GM19324 (cell line): Measurements from ENCODE around the gene NACC1.
"Not testable (repeated sequence)": the region's sequence is repeated elsewhere in the genome, so short reads cannot be mapped to it uniquely, and the experiment has no call there.

ENCODE experiments used
- ATAC-seq: cut with Tn5 transposase; IDR thresholded peaks from one replicate; pipeline ENCODE4 v1.9.1; 2021; ENCODE audit warnings: mild to moderate bottlenecking, moderate library complexity; ENCODE audit not compliant: unreplicated experiment, low FRiP score

The NACC1 gene

GRCh38 chr19:13160557-13160956 is 42.5 kb downstream of the NACC1 start:
- no peak for ATAC-seq

GRCh38 chr19:13162724-13163608 is 44.9 kb downstream of the NACC1 start:
- ATAC-seq, result peak; percentile 40

GRCh38 chr19:13163609-13164342 is 45.7 kb downstream of the NACC1 start:
- no peak for ATAC-seq

- no peak for ATAC-seq
Observed at GRCh38 chr19:13164343-13165161, 46.5 kb downstream of the NACC1 start.

- ATAC-seq, result no peak
Observed at GRCh38 chr19:13165162-13165997, 47.3 kb downstream of the NACC1 start.

GRCh38 chr19:13166151-13166550 is 48.1 kb downstream of the NACC1 start:
- not testable (repeated sequence) for ATAC-seq

- ATAC-seq, result no peak
Observed at GRCh38 chr19:13169769-13170168, 51.7 kb downstream of the NACC1 start.

GRCh38 chr19:13171146-13171545 is 53.1 kb downstream of the NACC1 start:
- no peak for ATAC-seq

- no peak for ATAC-seq
Observed at GRCh38 chr19:13172346-13173138, 54.5 kb downstream of the NACC1 start.

- no peak for ATAC-seq
Observed at GRCh38 chr19:13173139-13173737, 55.2 kb downstream of the NACC1 start.

- no peak for ATAC-seq
Observed at GRCh38 chr19:13176345-13176744, 58.3 kb downstream of the NACC1 start.

- ATAC-seq, result not testable (repeated sequence)
Observed at GRCh38 chr19:13177584-13177983, 59.5 kb downstream of the NACC1 start.

GRCh38 chr19:13178291-13178690 is 60.2 kb downstream of the NACC1 start:
- ATAC-seq, result not testable (repeated sequence)

- ATAC-seq, result no peak
Observed at GRCh38 chr19:13181747-13182388, 63.8 kb downstream of the NACC1 start.

- not testable (repeated sequence) for ATAC-seq
Observed at GRCh38 chr19:13184926-13185325, 66.9 kb downstream of the NACC1 start.

GRCh38 chr19:13185763-13186657 is 67.9 kb downstream of the NACC1 start:
- ATAC-seq, result not testable (repeated sequence)

- ATAC-seq, result not testable (repeated sequence)
Observed at GRCh38 chr19:13186688-13187087, 68.6 kb downstream of the NACC1 start.
